CD8-positive, alpha-beta memory T cell (primary cell): ENCODE data around the gene HHATL. TPM values are rescaled to one million over a fixed set of nuclear protein-coding genes. Genes with fewer than 3 reads are reported as not detected.

Experiments
- CTCF ChIA-PET: fragments of 350-600 bp; sonication (Branson Sonifier 250); formaldehyde crosslinking; loops from one replicate; lab custom pipeline; 2021; ENCODE audit warnings: antibody characterized with exemption; lab: Charles Lee
- POLR2A ChIA-PET: fragments of 350-600 bp; sonication (Branson Sonifier 250); formaldehyde crosslinking; loops from one replicate; lab custom pipeline; 2021; ENCODE audit warnings: antibody characterized with exemption; lab: Charles Lee
- DNase-seq, 5 donors: peaks; one replicate each; pipeline versions ENCODE4 v3.0.0 to v3.0.0-alpha.2; 2020 to 2022; ENCODE audit warnings: mixed read lengths in 1 of 5
- H3K27ac ChIP-seq: one replicate; pipeline ENCODE4 v1.7.0; 2013; ENCODE audit warnings: low read depth, mild to moderate bottlenecking, low read length, moderate library complexity
- H3K27me3 ChIP-seq: 2 replicates; pipeline ENCODE4 v1.7.0; 2013; ENCODE audit warnings: low read length, mild to moderate bottlenecking; ENCODE audit not compliant: insufficient read depth, poor library complexity, severe bottlenecking
- H3K36me3 ChIP-seq: 2 replicates; pipeline ENCODE4 v1.7.0; 2013; ENCODE audit warnings: mild to moderate bottlenecking, low read length, moderate library complexity; ENCODE audit not compliant: insufficient read depth
- H3K4me1 ChIP-seq: 2 replicates; pipeline ENCODE4 v1.7.0; 2013; ENCODE audit warnings: mild to moderate bottlenecking, low read length, moderate library complexity; ENCODE audit not compliant: insufficient read depth
- H3K4me3 ChIP-seq: 2 replicates; pipeline ENCODE4 v1.7.0; 2013; ENCODE audit warnings: mild to moderate bottlenecking, low read length
- H3K9me3 ChIP-seq: 2 replicates; pipeline ENCODE4 v1.7.0; 2013; ENCODE audit warnings: mild to moderate bottlenecking, low read length
- H3K27ac Mint-ChIP-seq, 8 donors: one replicate each; pipeline ENCODE4 v1.8.0; 2020 to 2021; ENCODE audit warnings: mixed read lengths in 8 of 8, mild to moderate bottlenecking in 6 of 8, inconsistent platforms in 3 of 8, moderate library complexity in 3 of 8
- H3K27me3 Mint-ChIP-seq, 2 donors: one replicate each; pipeline ENCODE4 v1.8.0; 2020 to 2021; ENCODE audit warnings: mixed read lengths in 2 of 2, mild to moderate bottlenecking in 1 of 2, moderate library complexity in 1 of 2
- H3K36me3 Mint-ChIP-seq, 3 donors: one replicate each; pipeline ENCODE4 v1.8.0; 2020 to 2021; ENCODE audit warnings: mixed read lengths in 3 of 3, inconsistent platforms in 1 of 3, mild to moderate bottlenecking in 1 of 3
- H3K4me1 Mint-ChIP-seq, 3 donors: one replicate each; pipeline ENCODE4 v1.8.0; 2020 to 2021; ENCODE audit warnings: mixed read lengths in 3 of 3, inconsistent platforms in 1 of 3, mild to moderate bottlenecking in 1 of 3
- H3K4me3 Mint-ChIP-seq, 7 donors: one replicate each; pipeline ENCODE4 v1.8.0; 2020 to 2021; ENCODE audit warnings: mixed read lengths in 7 of 7, mild to moderate bottlenecking in 6 of 7, moderate library complexity in 4 of 7, inconsistent platforms in 2 of 7
- H3K9me3 Mint-ChIP-seq, 5 donors: one replicate each; pipeline ENCODE4 v1.8.0; 2020 to 2022; ENCODE audit warnings: mixed read lengths in 5 of 5, mild to moderate bottlenecking in 3 of 5, moderate library complexity in 2 of 5, inconsistent platforms in 1 of 5
- polyA plus RNA-seq: library from polyadenylated mRNA; unstranded; fragments of 300-500 nt; fragmentation: Illumina TruSeq; gene quantifications from one replicate; pipeline ENCODE4 v1.2.3, GENCODE V29; 2021
- total RNA-seq, 2 experiments: library from RNA; stranded (reverse); gene quantifications; one replicate each; pipeline ENCODE4 v1.2.3, GENCODE V29; 2021

HHATL gene
- total and polyA plus RNA-seq, 3 experiments from 2014 or later: not detected

- no peaks in the 10 kb centered on the region for H3K27me3 Mint-ChIP-seq
- ChIA-PET POLR2A (no interaction called here), CTCF (interaction anchor here (1.2 kb wide), 1 partner anchor 11 kb away, joined by 3 read pairs; no protein-coding TSS in a partner anchor)
- H3K9me3 ChIP-seq: no peaks in the 10 kb centered on the region
- no peaks in the 10 kb centered on the region for H3K36me3 ChIP-seq
- no peaks in the 10 kb centered on the region for H3K27me3 ChIP-seq
- peak overlapping the region; percentile 47 for H3K4me3 ChIP-seq
- peaks cover 14% of the 10 kb centered on the region for H3K4me1 ChIP-seq
- no peak for DNase-seq
- peak overlapping the region in 2 of 8 donors; percentile 43 to 47 for H3K27ac Mint-ChIP-seq
- H3K4me3 Mint-ChIP-seq: peak overlapping the region; percentile 24 to 86 (median 81)
- peaks cover 4 to 25% (median 7%) of the 10 kb centered on the region in 3 donors for H3K4me1 Mint-ChIP-seq
- H3K27ac ChIP-seq: no peak overlapping the region
- peaks cover 0 to 8% (median 0%) of the 10 kb centered on the region in 3 donors for H3K36me3 Mint-ChIP-seq
- no peaks in the 10 kb centered on the region for H3K9me3 Mint-ChIP-seq
Measured at GRCh38 chr3:42653303-42653559, 49.4 kb downstream of the HHATL start.

- Mint-ChIP-seq H3K4me3 (peak overlapping the region; percentile 24 to 86 (median 81)), H3K27ac (peak overlapping the region in 3 of 8 donors; percentile 42 to 47 (median 43)), H3K36me3 (peaks cover 0 to 13% (median 0%) of the 10 kb centered on the region in 3 donors), H3K9me3 (no peaks in the 10 kb centered on the region), H3K4me1 (peaks cover 4 to 25% (median 7%) of the 10 kb centered on the region in 3 donors), H3K27me3 (no peaks in the 10 kb centered on the region)
- H3K4me1 ChIP-seq: peaks cover 14% of the 10 kb centered on the region
- H3K4me3 ChIP-seq: no peak overlapping the region
- no peaks in the 10 kb centered on the region for H3K9me3 ChIP-seq
- no peaks in the 10 kb centered on the region for H3K36me3 ChIP-seq
- CTCF ChIA-PET: interaction anchor here (1.2 kb wide), 1 partner anchor 10 kb away, joined by 3 read pairs; no protein-coding TSS in a partner anchor
- no peak for DNase-seq
- no peak overlapping the region for H3K27ac ChIP-seq
- POLR2A ChIA-PET: interaction anchor here (0.5 to 1.4 kb wide), 2 partner anchors 10 to 31 kb away, joined by 3 to 5 read pairs; no protein-coding TSS in a partner anchor
- no peaks in the 10 kb centered on the region for H3K27me3 ChIP-seq
Measured at GRCh38 chr3:42652611-42653302, 49.8 kb downstream of the HHATL start.

DNA sequence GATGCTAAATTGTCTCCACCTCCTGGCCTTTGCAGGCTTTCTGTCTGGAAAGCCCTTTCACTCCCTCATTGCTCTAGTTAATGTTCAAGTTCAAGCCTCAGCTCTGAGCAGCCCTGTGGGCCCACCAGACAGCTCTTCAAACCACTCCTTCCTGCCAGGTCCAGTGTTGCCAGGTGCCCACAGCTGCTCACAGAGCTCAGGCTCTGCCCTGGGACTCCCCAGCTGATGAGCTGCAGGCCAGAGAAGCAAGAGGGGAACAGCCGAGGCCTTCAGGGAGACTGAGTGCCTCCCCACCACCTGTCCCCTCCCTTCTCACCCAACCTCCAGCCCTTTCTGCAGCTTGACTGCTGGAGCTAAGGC is 50.4 kb downstream of the HHATL start:
- Mint-ChIP-seq H3K4me3 (peak overlapping the region in 1 of 7 donors; percentile 61), H3K27ac (peak overlapping the region in 2 of 8 donors; percentile 42 to 75), H3K36me3 (peaks cover 0 to 18% (median 0%) of the 10 kb centered on the region in 3 donors), H3K27me3 (no peaks in the 10 kb centered on the region), H3K4me1 (peaks cover 4 to 25% (median 7%) of the 10 kb centered on the region in 3 donors), H3K9me3 (no peaks in the 10 kb centered on the region)
- Histone ChIP-seq H3K27me3 (no peaks in the 10 kb centered on the region), H3K36me3 (no peaks in the 10 kb centered on the region), H3K4me3 (no peak overlapping the region), H3K9me3 (no peaks in the 10 kb centered on the region), H3K27ac (no peak overlapping the region), H3K4me1 (peaks cover 14% of the 10 kb centered on the region)
- ChIA-PET POLR2A (interaction anchor here (1.4 kb wide), 1 partner anchor 9 kb away, joined by 5 read pairs; no protein-coding TSS in a partner anchor), CTCF (interaction anchor here (1.2 kb wide), 1 partner anchor 10 kb away, joined by 3 read pairs; no protein-coding TSS in a partner anchor)
- DNase-seq: no peak

- POLR2A ChIA-PET: interaction anchor here (0.5 to 1.4 kb wide), 2 partner anchors 9 to 51 kb away, joined by 3 to 5 read pairs; partner anchors contain the start of gene NKTR
- Mint-ChIP-seq H3K27ac (peak overlapping the region in 2 of 8 donors; percentile 61 to 92), H3K36me3 (peaks cover 0 to 26% (median 4%) of the 10 kb centered on the region in 3 donors), H3K4me3 (peak overlapping the region in 1 of 7 donors; percentile 61), H3K27me3 (no peaks in the 10 kb centered on the region), H3K4me1 (peaks cover 4 to 25% (median 7%) of the 10 kb centered on the region in 3 donors), H3K9me3 (no peaks in the 10 kb centered on the region)
- no peak for DNase-seq
- no peak overlapping the region for H3K4me3 ChIP-seq
- CTCF ChIA-PET: no interaction called here
- H3K27me3 ChIP-seq: no peaks in the 10 kb centered on the region
- no peak overlapping the region for H3K27ac ChIP-seq
- no peaks in the 10 kb centered on the region for H3K36me3 ChIP-seq
- no peaks in the 10 kb centered on the region for H3K9me3 ChIP-seq
- peaks cover 14% of the 10 kb centered on the region for H3K4me1 ChIP-seq
Measured at GRCh38 chr3:42651248-42652091, 51.1 kb downstream of the HHATL start.

- Histone ChIP-seq H3K27me3 (no peaks in the 10 kb centered on the region), H3K36me3 (peaks cover 7% of the 10 kb centered on the region), H3K9me3 (no peaks in the 10 kb centered on the region), H3K27ac (no peak overlapping the region), H3K4me1 (peaks cover 12% of the 10 kb centered on the region), H3K4me3 (no peak overlapping the region)
- no peak for DNase-seq
- no peak overlapping the region for H3K27ac Mint-ChIP-seq
- peaks cover 1 to 42% (median 8%) of the 10 kb centered on the region in 3 donors for H3K36me3 Mint-ChIP-seq
- ChIA-PET POLR2A (no interaction called here), CTCF (no interaction called here)
- H3K9me3 Mint-ChIP-seq: no peaks in the 10 kb centered on the region
- H3K27me3 Mint-ChIP-seq: no peaks in the 10 kb centered on the region
- H3K4me1 Mint-ChIP-seq: peaks cover 5 to 20% (median 7%) of the 10 kb centered on the region in 3 donors
- H3K4me3 Mint-ChIP-seq: peak overlapping the region in 1 of 7 donors; percentile 24
Measured at GRCh38 chr3:42649783-42650182, 52.8 kb downstream of the HHATL start.

DNA sequence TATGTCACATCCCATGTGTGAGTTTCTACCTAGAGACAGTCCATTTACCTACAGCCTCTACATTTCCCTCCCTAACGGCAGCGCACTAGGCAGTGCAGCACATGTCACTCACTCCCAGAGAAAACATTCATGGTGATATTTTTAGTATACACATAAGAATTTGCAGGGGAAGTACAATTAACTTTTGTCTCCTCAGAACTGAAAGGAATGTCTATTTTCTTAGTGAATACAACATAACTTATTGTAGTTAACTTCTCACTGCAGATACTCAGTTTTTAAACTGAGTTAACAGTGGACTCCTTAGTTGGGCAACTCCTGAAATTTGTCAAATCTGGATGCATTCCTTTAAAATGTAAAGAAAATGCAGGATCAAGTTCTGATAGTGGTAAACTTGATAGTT is 53.6 kb downstream of the HHATL start:
- POLR2A ChIA-PET: no interaction called here
- no peak overlapping the region for H3K4me3 ChIP-seq
- H3K4me3 Mint-ChIP-seq: no peak overlapping the region

GRCh38 chr3:42647821-42648459 is 54.7 kb downstream of the HHATL start:
- Mint-ChIP-seq H3K27me3 (no peaks in the 10 kb centered on the region), H3K9me3 (no peaks in the 10 kb centered on the region)
- POLR2A ChIA-PET: no interaction called here

More for the DNA sequence above, 53.6 kb downstream of the HHATL start:
- H3K27me3 Mint-ChIP-seq: no peaks in the 10 kb centered on the region
- Histone ChIP-seq H3K9me3 (no peaks in the 10 kb centered on the region), H3K27ac (no peak overlapping the region), H3K27me3 (no peaks in the 10 kb centered on the region), H3K36me3 (peaks cover 14% of the 10 kb centered on the region), H3K4me1 (peaks cover 10% of the 10 kb centered on the region)
- H3K9me3 Mint-ChIP-seq: no peaks in the 10 kb centered on the region
- CTCF ChIA-PET: interaction anchor here (1.1 kb wide), 1 partner anchor 101 kb away, joined by 3 read pairs; no protein-coding TSS in a partner anchor
- peaks cover 7 to 20% (median 9%) of the 10 kb centered on the region in 3 donors for H3K4me1 Mint-ChIP-seq
- peaks cover 5 to 48% (median 12%) of the 10 kb centered on the region in 3 donors for H3K36me3 Mint-ChIP-seq
- H3K27ac Mint-ChIP-seq: peak overlapping the region in 6 of 8 donors; percentile 25 to 82 (median 62)
- no peak for DNase-seq

More at GRCh38 chr3:42647821-42648459, 54.7 kb downstream of the HHATL start:
- H3K27ac Mint-ChIP-seq: peak overlapping the region in 4 of 8 donors; percentile 10 to 85 (median 24)
- H3K4me1 ChIP-seq: peaks cover under 1% of the 10 kb centered on the region
- H3K4me3 ChIP-seq: no peak overlapping the region
- peaks cover 2 to 10% (median 9%) of the 10 kb centered on the region in 3 donors for H3K4me1 Mint-ChIP-seq
- H3K9me3 ChIP-seq: no peaks in the 10 kb centered on the region
- no peak for DNase-seq
- no peak overlapping the region for H3K4me3 Mint-ChIP-seq
- peaks cover 5 to 58% (median 21%) of the 10 kb centered on the region in 3 donors for H3K36me3 Mint-ChIP-seq
- peaks cover 24% of the 10 kb centered on the region for H3K36me3 ChIP-seq
- H3K27me3 ChIP-seq: no peaks in the 10 kb centered on the region
- CTCF ChIA-PET: interaction anchor here (0.9 to 1.9 kb wide), 3 partner anchors 11 to 101 kb away, joined by 3 to 4 read pairs (median 3); no protein-coding TSS in a partner anchor
- H3K27ac ChIP-seq: no peak overlapping the region
